GM23338 (cell line): ENCODE measurements around the gene ZNF518A. TPM values are rescaled to one million over a fixed set of nuclear protein-coding genes. Genes with fewer than 3 reads are reported as not detected.

ENCODE experiments used
- ATAC-seq: fragments of 200-7000 bp; cut with Tn5 transposase; 3 replicates; pipeline ENCODE4 v1.9.1; 2020
- DNase-seq: peaks from one replicate; pipeline ENCODE4 v3.0.0-alpha.2; 2015; ENCODE audit warnings: low spot score
- H2AFZ ChIP-seq: fragments of 200-600 bp; sonication (generic); 2 replicates; pipeline ENCODE4 v1.8.0; 2016; ENCODE audit warnings: antibody characterized with exemption, mild to moderate bottlenecking, moderate library complexity
- H3F3A ChIP-seq: fragments of 200-600 bp; sonication (generic); replicated peaks from 2 replicates; pipeline ENCODE4 v1.8.0; 2017; ENCODE audit warnings: antibody characterized with exemption, mixed run types, low read depth
- H3K27ac ChIP-seq: fragments of 200-600 bp; sonication (generic); 2 replicates; pipeline ENCODE4 v1.6.1; 2016; ENCODE audit warnings: low read depth
- H3K27me3 ChIP-seq: fragments of 200-600 bp; sonication (generic); 2 replicates; pipeline ENCODE4 v1.8.0; 2016; ENCODE audit warnings: mild to moderate bottlenecking, mixed run types, moderate library complexity; ENCODE audit not compliant: insufficient read depth
- H3K36me3 ChIP-seq: fragments of 200-600 bp; sonication (generic); 2 replicates; pipeline ENCODE4 v1.8.0; 2016; ENCODE audit warnings: mild to moderate bottlenecking; ENCODE audit not compliant: insufficient read depth
- H3K4me1 ChIP-seq: fragments of 200-600 bp; sonication (generic); 2 replicates; pipeline ENCODE4 v1.8.0; 2016; ENCODE audit warnings: mild to moderate bottlenecking, moderate library complexity; ENCODE audit not compliant: insufficient read depth
- H3K4me2 ChIP-seq: fragments of 200-600 bp; sonication (generic); 2 replicates; pipeline ENCODE4 v1.7.1; 2017; ENCODE audit warnings: mixed run types
- H3K4me3 ChIP-seq: fragments of 200-600 bp; sonication (generic); 2 replicates; pipeline ENCODE4 v1.6.1; 2016; ENCODE audit warnings: mixed run types
- H3K79me2 ChIP-seq: fragments of 200-600 bp; sonication (generic); replicated peaks from 2 replicates; pipeline ENCODE4 v1.8.0; 2017; ENCODE audit warnings: mild to moderate bottlenecking; ENCODE audit not compliant: insufficient read depth
- H3K9me2 ChIP-seq: fragments of 200-600 bp; sonication (generic); 2 replicates; pipeline ENCODE4 v1.8.0; 2017; ENCODE audit not compliant: insufficient read depth
- H4K20me1 ChIP-seq: fragments of 200-600 bp; sonication (generic); replicated peaks from 2 replicates; pipeline ENCODE4 v1.8.0; 2017; ENCODE audit warnings: mild to moderate bottlenecking; ENCODE audit not compliant: insufficient read depth
- H3K27ac Mint-ChIP-seq: 2 replicates; pipeline ENCODE4 v1.8.0; 2020; ENCODE audit warnings: inconsistent platforms, mild to moderate bottlenecking, moderate library complexity, mixed read lengths
- H3K27me3 Mint-ChIP-seq: 3 replicates; pipeline ENCODE4 v1.8.0; 2022; ENCODE audit warnings: low read depth, mild to moderate bottlenecking, moderate library complexity, mixed read lengths, inconsistent platforms; ENCODE audit not compliant: insufficient read depth, poor library complexity
- H3K36me3 Mint-ChIP-seq: 3 replicates; pipeline ENCODE4 v1.8.0; 2021; ENCODE audit warnings: low read depth, mild to moderate bottlenecking, inconsistent platforms, moderate library complexity, mixed read lengths
- H3K4me1 Mint-ChIP-seq: 3 replicates; pipeline ENCODE4 v1.8.0; 2020; ENCODE audit warnings: mild to moderate bottlenecking, inconsistent platforms, mixed read lengths
- H3K4me3 Mint-ChIP-seq: 3 replicates; pipeline ENCODE4 v1.8.0; 2021; ENCODE audit warnings: moderate library complexity, mild to moderate bottlenecking, inconsistent platforms, mixed read lengths
- H3K9me3 Mint-ChIP-seq: 3 replicates; pipeline ENCODE4 v1.8.0; 2020; ENCODE audit warnings: moderate library complexity, mild to moderate bottlenecking, inconsistent platforms, mixed read lengths
- CREB1 ChIP-seq: fragments of 250-450 bp; sonication (Bioruptor Pico); IDR thresholded peaks from 2 replicates; pipeline ENCODE4 v1.5.0; 2020; ENCODE audit warnings: low read depth, mild to moderate bottlenecking, moderate library complexity
- CTCF ChIP-seq, 2 experiments: fragments of 200-600 bp in 1 of 2; sonication (generic) in 1 of 2; conservative IDR thresholded peaks; 2 replicates each; pipeline versions ENCODE4 v1.5.1 to v1.6.1; 2016 to 2017; ENCODE audit warnings: antibody characterized with exemption in 2 of 2, low read depth in 2 of 2, mild to moderate bottlenecking in 2 of 2, moderate library complexity in 1 of 2
- ETS1 ChIP-seq: IDR thresholded peaks from 2 replicates; pipeline ENCODE4 v1.6.1; 2016; ENCODE audit warnings: antibody characterized with exemption
- EZH2 ChIP-seq: fragments of 200-600 bp; sonication (generic); IDR thresholded peaks from one replicate; pipeline ENCODE4 v1.8.0; 2017; ENCODE audit warnings: antibody characterized with exemption, mild to moderate bottlenecking, low read depth; ENCODE audit not compliant: unreplicated experiment
- EZH2phosphoT487 ChIP-seq: fragments of 200-600 bp; sonication (generic); IDR thresholded peaks from one replicate; pipeline ENCODE4 v1.8.1; 2018; ENCODE audit warnings: antibody characterized with exemption; ENCODE audit not compliant: unreplicated experiment
- JUNB ChIP-seq: IDR thresholded peaks from one replicate; pipeline ENCODE4 v1.6.1; 2016; ENCODE audit warnings: antibody characterized with exemption; ENCODE audit not compliant: unreplicated experiment
- NANOG ChIP-seq: IDR thresholded peaks from 2 replicates; pipeline ENCODE4 v1.6.1; 2016; ENCODE audit warnings: antibody characterized with exemption, borderline replicate concordance
- POLR2AphosphoS5 ChIP-seq: IDR thresholded peaks from 2 replicates; pipeline ENCODE4 v1.6.1; 2016; ENCODE audit warnings: antibody characterized with exemption, low read depth
- REST ChIP-seq: IDR thresholded peaks from one replicate; pipeline ENCODE4 v1.6.1; 2018; ENCODE audit warnings: antibody characterized with exemption; ENCODE audit not compliant: unreplicated experiment
- STAT1 ChIP-seq: IDR thresholded peaks from one replicate; pipeline ENCODE4 v1.6.1; 2016; ENCODE audit warnings: antibody characterized with exemption; ENCODE audit not compliant: unreplicated experiment
- ZNF114 ChIP-seq: fragments of 250-450 bp; sonication (Bioruptor Pico); IDR thresholded peaks from 2 replicates; pipeline ENCODE4 v1.5.0; 2020; ENCODE audit warnings: mild to moderate bottlenecking, moderate library complexity
- ZNF331 ChIP-seq: fragments of 250-450 bp; sonication (Bioruptor Pico); IDR thresholded peaks from 2 replicates; pipeline ENCODE4 v1.5.0; 2020; ENCODE audit warnings: low read depth, mild to moderate bottlenecking, moderate library complexity
- ZNF462 ChIP-seq: fragments of 250-450 bp; sonication (Bioruptor Pico); IDR thresholded peaks from 2 replicates; pipeline ENCODE4 v1.5.0; 2020; ENCODE audit warnings: mild to moderate bottlenecking, moderate library complexity
- polyA plus RNA-seq: library from polyadenylated mRNA; unstranded; fragments of >200 nt; fragmentation: Nextera tagmentation; extraction: Ambion mirVana; gene quantifications from 2 replicates; pipeline ENCODE4 v1.2.1, GENCODE V29; 2016
- total RNA-seq: library from RNA; depleted of rRNA; stranded (reverse); fragments of >200 nt; shearing (Covaris generic); gene quantifications from 2 replicates; pipeline ENCODE4 v1.2.3, GENCODE V29; 2014

ZNF518A gene
- total and polyA plus RNA-seq, 2 experiments from 2014 or later: 44.6 to 52.1 TPM

- H2AFZ ChIP-seq: no peak overlapping the region
- Mint-ChIP-seq H3K27ac (no peak overlapping the region), H3K27me3 (peaks cover 3% of the 10 kb centered on the region), H3K36me3 (peaks cover 56% of the 10 kb centered on the region), H3K4me1 (no peaks in the 10 kb centered on the region), H3K4me3 (no peak overlapping the region), H3K9me3 (no peaks in the 10 kb centered on the region)
- peaks cover 11% of the 10 kb centered on the region; the same call in 1 of the 2 replicates for H3K36me3 ChIP-seq
- H4K20me1 ChIP-seq: 0 out of 2 replicates have a peak, but pooled peaks cover 5% of the 10 kb centered on the region
- no peak overlapping the region for H3K4me2 ChIP-seq
- no peaks in the 10 kb centered on the region for H3K27me3 ChIP-seq
- no peak overlapping the region for H3K4me3 ChIP-seq
- H3F3A ChIP-seq: no peaks in the 10 kb centered on the region
- ATAC-seq: no peak
- H3K27ac ChIP-seq: no peak overlapping the region
- H3K4me1 ChIP-seq: no peaks in the 10 kb centered on the region
- TF ChIP-seq CTCF (conservative IDR thresholded peaks at IDR 0.05; ENCODE audit: low read depth in 2 of 2): no peak
- TF ChIP-seq ETS1: no peak
- TF ChIP-seq REST: no peak
- TF ChIP-seq EZH2phosphoT487: no peak
- no peak for TF ChIP-seq ZNF462
- no peak for TF ChIP-seq CREB1 (CRISPR knock-in tag)
- TF ChIP-seq EZH2: no peak
- no peak for TF ChIP-seq NANOG
- no peak for TF ChIP-seq JUNB
- no peak for TF ChIP-seq STAT1
- no peak for TF ChIP-seq ZNF114 (CRISPR knock-in tag)
- TF ChIP-seq ZNF331 (CRISPR knock-in tag): no peak
- no peak for TF ChIP-seq POLR2AphosphoS5
- H3K79me2 ChIP-seq: peaks cover 8% of the 10 kb centered on the region
- H3K9me2 ChIP-seq: no peaks in the 10 kb centered on the region
- no peak for DNase-seq
Measured at GRCh38 chr10:96152437-96152836, 22.3 kb downstream of the ZNF518A start.
